IMR-90 (cell line): ENCODE results near the gene MRM2. TPM values are rescaled to one million over a fixed set of nuclear protein-coding genes. Genes with fewer than 3 reads are reported as not detected.

Experiments
- ATAC-seq: fragments of 200-7000 bp; cut with Tn5 transposase; 2 replicates; pipeline ENCODE4 v1.9.1; 2020; ENCODE audit warnings: low read depth, mild to moderate bottlenecking, moderate library complexity
- BruUV-seq: library from RNA; stranded (reverse); fragments of 400-500 nt; replicated peaks from 2 replicates; lab custom pipeline; 2021; lab: Mats Ljungman, UMichigan
- CTCF ChIA-PET: fragments of 300-600 bp; formaldehyde crosslinking; extraction: SDS; loops from one replicate; lab custom pipeline; 2021; ENCODE audit warnings: antibody characterized with exemption; lab: Yijun Ruan, JAX
- POLR2A ChIA-PET: fragments of 300-600 bp; sonication (Branson Sonifier 250); formaldehyde crosslinking; loops from one replicate; lab custom pipeline; 2022; ENCODE audit warnings: antibody characterized with exemption; ENCODE audit not compliant: unreplicated experiment; lab: Charles Lee
- DNase-seq: peaks from one replicate; pipeline ENCODE4 v3.0.0; 2013
- H2AFZ ChIP-seq: replicated peaks from 2 replicates; pipeline ENCODE3; 2013; ENCODE audit warnings: low read length, mild to moderate bottlenecking; ENCODE audit not compliant: poor library complexity
- H2AK5ac ChIP-seq: 2 replicates; pipeline ENCODE4 v1.6.1; 2013; ENCODE audit warnings: low read depth, low read length, inconsistent platforms
- H2AK9ac ChIP-seq: replicated peaks from 2 replicates; pipeline ENCODE3; 2013; ENCODE audit warnings: mild to moderate bottlenecking, low read depth, low read length, moderate library complexity; ENCODE audit not compliant: poor library complexity
- H2BK120ac ChIP-seq: 2 replicates; pipeline ENCODE4 v1.6.1; 2013; ENCODE audit warnings: low read depth, low read length, inconsistent platforms
- H2BK15ac ChIP-seq: 3 replicates; pipeline ENCODE4 v1.6.1; 2013; ENCODE audit warnings: low read depth, low read length, inconsistent platforms
- H2BK20ac ChIP-seq: 2 replicates; pipeline ENCODE4 v1.6.1; 2013; ENCODE audit warnings: low read depth, mild to moderate bottlenecking, inconsistent platforms, low read length, moderate library complexity
- H2BK5ac ChIP-seq: 2 replicates; pipeline ENCODE4 v1.6.1; 2013; ENCODE audit warnings: mild to moderate bottlenecking, low read depth, low read length, inconsistent platforms; ENCODE audit not compliant: poor library complexity, severe bottlenecking
- H3K14ac ChIP-seq: replicated peaks from 2 replicates; pipeline ENCODE4 v1.6.1; 2013; ENCODE audit warnings: low read depth, low read length, inconsistent platforms
- H3K18ac ChIP-seq: 2 replicates; pipeline ENCODE4 v1.6.1; 2013; ENCODE audit warnings: low read depth, low read length, control low read depth
- H3K23ac ChIP-seq: 2 replicates; pipeline ENCODE4 v1.6.1; 2013; ENCODE audit warnings: low read depth, low read length, inconsistent platforms
- H3K27ac ChIP-seq: 2 replicates; pipeline ENCODE4 v1.5.1; 2013; ENCODE audit warnings: mild to moderate bottlenecking, control low read depth, low read length; ENCODE audit not compliant: insufficient read depth
- H3K27me3 ChIP-seq: 2 replicates; pipeline ENCODE4 v1.6.1; 2013; ENCODE audit warnings: low read length; ENCODE audit not compliant: control insufficient read depth, insufficient read depth
- H3K36me3 ChIP-seq: 2 replicates; pipeline ENCODE4 v1.6.1; 2013; ENCODE audit warnings: low read length, mixed read lengths; ENCODE audit not compliant: control insufficient read depth, insufficient read depth
- H3K4ac ChIP-seq: 2 replicates; pipeline ENCODE4 v1.6.1; 2013; ENCODE audit warnings: low read depth, low read length, inconsistent platforms
- H3K4me1 ChIP-seq: 2 replicates; pipeline ENCODE4 v1.6.1; 2013; ENCODE audit warnings: low read length, mixed read lengths; ENCODE audit not compliant: control insufficient read depth, insufficient read depth
- H3K4me2 ChIP-seq: 2 replicates; pipeline ENCODE4 v1.6.1; 2013; ENCODE audit warnings: low read depth, mild to moderate bottlenecking, control low read depth, low read length, moderate library complexity
- H3K4me3 ChIP-seq: 2 replicates; pipeline ENCODE4 v1.5.1; 2013; ENCODE audit warnings: low read depth, mild to moderate bottlenecking, control low read depth, low read length, moderate library complexity; ENCODE audit not compliant: insufficient read depth
- H3K56ac ChIP-seq: 2 replicates; pipeline ENCODE4 v1.6.1; 2013; ENCODE audit warnings: low read length, inconsistent platforms; ENCODE audit not compliant: insufficient read depth; ENCODE audit errors: extremely low read depth
- H3K79me1 ChIP-seq, 2 experiments: 2 replicates each; pipeline ENCODE4 v1.6.1; 2013; ENCODE audit warnings: low read length in 2 of 2, inconsistent platforms in 1 of 2, low read depth in 1 of 2
- H3K9ac ChIP-seq: 2 replicates; pipeline ENCODE4 v1.6.1; 2013; ENCODE audit warnings: low read depth, low read length, control low read depth
- H3K9me1 ChIP-seq: 2 replicates; pipeline ENCODE4 v1.6.1; 2013; ENCODE audit warnings: low read length, inconsistent platforms; ENCODE audit not compliant: insufficient read depth
- H3K9me3 ChIP-seq: 2 replicates; pipeline ENCODE4 v1.6.1; 2013; ENCODE audit warnings: low read length; ENCODE audit not compliant: control insufficient read depth, insufficient read depth
- H4K20me1 ChIP-seq: 2 replicates; pipeline ENCODE4 v1.6.1; 2013; ENCODE audit warnings: low read length, inconsistent platforms; ENCODE audit not compliant: insufficient read depth
- H4K5ac ChIP-seq: 2 replicates; pipeline ENCODE4 v1.6.1; 2013; ENCODE audit warnings: mild to moderate bottlenecking, low read depth, low read length, control low read depth
- H4K8ac ChIP-seq, 2 experiments: 2 replicates each; pipeline ENCODE4 v1.6.1; 2013; ENCODE audit warnings: low read depth in 2 of 2, low read length in 2 of 2, control low read depth in 1 of 2, inconsistent platforms in 1 of 2
- H4K91ac ChIP-seq: 2 replicates; pipeline ENCODE4 v1.6.1; 2013; ENCODE audit warnings: low read depth, low read length, inconsistent platforms; ENCODE audit not compliant: insufficient read depth
- BHLHE40 ChIP-seq: fragments of 150-350 bp; IDR thresholded peaks from 2 replicates; pipeline ENCODE4 v1.6.1; 2016; ENCODE audit warnings: mild to moderate bottlenecking, low read depth, low read length
- CHD1 ChIP-seq: IDR thresholded peaks from 2 replicates; pipeline ENCODE4 v1.6.1; 2012; ENCODE audit warnings: low read depth, low read length, improper control_type of control experiment
- FOS ChIP-seq: fragments of 150-350 bp; IDR thresholded peaks from 2 replicates; pipeline ENCODE4 v1.6.1; 2016; ENCODE audit warnings: low read depth, low read length
- MAFK ChIP-seq: IDR thresholded peaks from 2 replicates; pipeline ENCODE4 v1.6.1; 2012; ENCODE audit warnings: low read depth, low read length, improper control_type of control experiment
- MAZ ChIP-seq: IDR thresholded peaks from 2 replicates; pipeline ENCODE4 v1.6.1; 2012; ENCODE audit warnings: low read depth, mild to moderate bottlenecking, low read length, improper control_type of control experiment, moderate library complexity, borderline replicate concordance
- MXI1 ChIP-seq: IDR thresholded peaks from 2 replicates; pipeline ENCODE4 v1.6.1; 2012; ENCODE audit warnings: low read depth, mild to moderate bottlenecking, low read length, moderate library complexity, borderline replicate concordance
- NFE2L2 ChIP-seq: fragments of 150-350 bp; IDR thresholded peaks from 2 replicates; pipeline ENCODE4 v1.6.1; 2016; ENCODE audit warnings: low read depth, mild to moderate bottlenecking, low read length
- POLR2A ChIP-seq: IDR thresholded peaks from 2 replicates; pipeline ENCODE4 v1.6.1; 2012; ENCODE audit warnings: mild to moderate bottlenecking, low read depth, low read length
- RFX5 ChIP-seq: IDR thresholded peaks from 2 replicates; pipeline ENCODE4 v1.8.0; 2012; ENCODE audit warnings: low read depth, mild to moderate bottlenecking, low read length, moderate library complexity
- SMC3 ChIP-seq: fragments of 150-350 bp; IDR thresholded peaks from 2 replicates; pipeline ENCODE4 v1.6.1; 2016; ENCODE audit warnings: low read depth, mild to moderate bottlenecking, antibody characterized with exemption, low read length, moderate library complexity
- WGBS, 2 experiments: methylation state at CpG; one replicate each; pipeline versions ENCODE4 v1.1.5 to v1.1.7; 2013; ENCODE audit warnings: missing lambda C conversion rate in 2 of 2; ENCODE audit not compliant: insufficient read length in 1 of 2; ENCODE audit errors: extremely low coverage in 2 of 2; 5-methylcytosine and 5-hydroxymethylcytosine counted together
- dilution Hi-C: fragments of 300-500 bp; cut with HindIII; formaldehyde crosslinking; loops from one replicate; pipeline ENCODE4 v1.14.3; 2018; ENCODE audit warnings: low sequenced_read_pairs; ENCODE audit not compliant: unreplicated experiment
- in situ Hi-C: fragments of 300-500 bp; cut with MboI; formaldehyde crosslinking; loops from 3 replicates; pipeline ENCODE4 v1.14.3; 2019; ENCODE audit warnings: low sequenced_read_pairs, inconsistent platforms, mixed read lengths
- intact Hi-C: fragments of 100-400 bp; cut with micrococcal nuclease; formaldehyde crosslinking; loops from 2 replicates; pipeline ENCODE4 v1.10.0; 2022
- polyA plus RNA-seq, 3 experiments: library from polyadenylated mRNA; depleted of rRNA; stranded (reverse); fragments of >200 nt; gene quantifications; 2 replicates each; pipeline ENCODE4 v1.2.3, GENCODE V29; 2012; ENCODE audit warnings: low replicate concordance in 1 of 3
- total RNA-seq: library from RNA; depleted of rRNA; stranded (reverse); fragments of >200 nt; gene quantifications from 2 replicates; pipeline ENCODE4 v1.2.3, GENCODE V29; 2012
- TF ChIP-seq, protein P1 (sequence below): conservative IDR thresholded peaks from 2 replicates; pipeline ENCODE4 v1.5.1; 2012; ENCODE audit warnings: mild to moderate bottlenecking, low read depth, low read length, improper control_type of control experiment
- TF ChIP-seq, protein P2 (sequence below): fragments of 150-350 bp; IDR thresholded peaks from 2 replicates; pipeline ENCODE4 v1.6.1; 2016; ENCODE audit warnings: low read depth, mild to moderate bottlenecking, low read length, moderate library complexity, borderline replicate concordance

MRM2 gene
- total and polyA plus RNA-seq, 2 of the 4 experiments (the other 2 are of a cell fraction), result 19.1 to 23.8 TPM

DNA sequence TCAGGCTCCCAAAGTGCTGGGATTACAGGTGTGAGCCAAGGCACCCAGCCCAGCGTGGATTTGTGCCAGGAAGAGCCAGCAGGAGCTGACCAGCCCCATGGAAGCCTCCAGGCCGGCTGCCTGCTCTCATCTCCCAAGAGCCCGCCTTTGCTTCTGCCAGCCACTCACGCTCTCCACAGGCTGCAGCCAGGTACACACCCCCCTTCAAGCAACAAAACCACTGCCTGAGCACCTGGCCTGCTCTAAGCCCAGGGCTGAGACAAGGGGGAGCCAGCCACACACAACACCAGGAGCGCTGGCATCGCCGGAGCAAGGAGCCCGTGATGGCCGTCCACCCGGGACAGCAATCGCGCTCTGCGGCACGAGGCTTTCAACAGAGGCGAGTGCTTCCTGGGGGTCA lies 43.8 kb downstream of the MRM2 start:
- in situ Hi-C loops, result no loop called here
- no peak overlapping the region for H4K91ac ChIP-seq
- peaks cover 24% of the 10 kb centered on the region for H3K36me3 ChIP-seq
- H2BK5ac ChIP-seq, result no peak overlapping the region
- H2AFZ ChIP-seq, result no peak overlapping the region
- CTCF ChIA-PET, result no interaction called here
- BruUV-seq, result no TSS peak
- H2AK9ac ChIP-seq, result no peak overlapping the region
- intact Hi-C loops, result no loop called here
- no peak for ATAC-seq
- H3K27ac ChIP-seq, result no peak overlapping the region
- no peak for DNase-seq
- dilution Hi-C loops, result no loop called here
- no peaks in the 10 kb centered on the region for H3K9me1 ChIP-seq
- TF ChIP-seq, protein P1, sequence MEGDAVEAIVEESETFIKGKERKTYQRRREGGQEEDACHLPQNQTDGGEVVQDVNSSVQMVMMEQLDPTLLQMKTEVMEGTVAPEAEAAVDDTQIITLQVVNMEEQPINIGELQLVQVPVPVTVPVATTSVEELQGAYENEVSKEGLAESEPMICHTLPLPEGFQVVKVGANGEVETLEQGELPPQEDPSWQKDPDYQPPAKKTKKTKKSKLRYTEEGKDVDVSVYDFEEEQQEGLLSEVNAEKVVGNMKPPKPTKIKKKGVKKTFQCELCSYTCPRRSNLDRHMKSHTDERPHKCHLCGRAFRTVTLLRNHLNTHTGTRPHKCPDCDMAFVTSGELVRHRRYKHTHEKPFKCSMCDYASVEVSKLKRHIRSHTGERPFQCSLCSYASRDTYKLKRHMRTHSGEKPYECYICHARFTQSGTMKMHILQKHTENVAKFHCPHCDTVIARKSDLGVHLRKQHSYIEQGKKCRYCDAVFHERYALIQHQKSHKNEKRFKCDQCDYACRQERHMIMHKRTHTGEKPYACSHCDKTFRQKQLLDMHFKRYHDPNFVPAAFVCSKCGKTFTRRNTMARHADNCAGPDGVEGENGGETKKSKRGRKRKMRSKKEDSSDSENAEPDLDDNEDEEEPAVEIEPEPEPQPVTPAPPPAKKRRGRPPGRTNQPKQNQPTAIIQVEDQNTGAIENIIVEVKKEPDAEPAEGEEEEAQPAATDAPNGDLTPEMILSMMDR, result no peak
- no peak for TF ChIP-seq NFE2L2
- no peak for TF ChIP-seq RFX5
- TF ChIP-seq MAZ, result no peak
- no peak for TF ChIP-seq SMC3
- TF ChIP-seq, protein P2, sequence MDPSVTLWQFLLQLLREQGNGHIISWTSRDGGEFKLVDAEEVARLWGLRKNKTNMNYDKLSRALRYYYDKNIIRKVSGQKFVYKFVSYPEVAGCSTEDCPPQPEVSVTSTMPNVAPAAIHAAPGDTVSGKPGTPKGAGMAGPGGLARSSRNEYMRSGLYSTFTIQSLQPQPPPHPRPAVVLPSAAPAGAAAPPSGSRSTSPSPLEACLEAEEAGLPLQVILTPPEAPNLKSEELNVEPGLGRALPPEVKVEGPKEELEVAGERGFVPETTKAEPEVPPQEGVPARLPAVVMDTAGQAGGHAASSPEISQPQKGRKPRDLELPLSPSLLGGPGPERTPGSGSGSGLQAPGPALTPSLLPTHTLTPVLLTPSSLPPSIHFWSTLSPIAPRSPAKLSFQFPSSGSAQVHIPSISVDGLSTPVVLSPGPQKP, result no peak
- no peak for TF ChIP-seq POLR2A
- no peak for TF ChIP-seq CHD1
- no peak for TF ChIP-seq FOS
- TF ChIP-seq MXI1, result no peak
- TF ChIP-seq BHLHE40, result no peak
- no peak for TF ChIP-seq MAFK
- no peak overlapping the region for H3K4me2 ChIP-seq
- H3K18ac ChIP-seq, result no peak overlapping the region
- no peak overlapping the region for H3K4me3 ChIP-seq
- H3K4me1 ChIP-seq, result no peaks in the 10 kb centered on the region; the same call in 1 of the 2 replicates
- no peaks in the 10 kb centered on the region for H3K9me3 ChIP-seq
- H3K79me1 ChIP-seq, result peaks cover 6 to 21% of the 10 kb centered on the region in 2 experiments; a peak in 3 of 4 replicates
- peaks cover 4% of the 10 kb centered on the region for H4K20me1 ChIP-seq
- 94% methylated on average over 6 of the region's 15 CpGs; no CpG with 5 or more reads in 1 of the 2 experiments for WGBS, 2 experiments
- no peak overlapping the region for H3K4ac ChIP-seq
- no peak overlapping the region for H2BK15ac ChIP-seq
- no peak overlapping the region for H4K8ac ChIP-seq
- H3K23ac ChIP-seq, result no peak overlapping the region
- H2AK5ac ChIP-seq, result no peak overlapping the region
- no peak overlapping the region for H2BK120ac ChIP-seq
- no peak overlapping the region for H3K14ac ChIP-seq
- no peak overlapping the region for H2BK20ac ChIP-seq
- no peak overlapping the region for H3K56ac ChIP-seq
- H4K5ac ChIP-seq, result no peak overlapping the region
- H3K27me3 ChIP-seq, result no peaks in the 10 kb centered on the region
- POLR2A ChIA-PET, result no interaction called here
- no peak overlapping the region for H3K9ac ChIP-seq
